SU-DHL-6 (cell line): Measurements from ENCODE around the gene HIBADH.

Experiments
- CTCF ChIP-seq: fragments of 200-600 bp; sonication (generic); IDR thresholded peaks from one replicate; pipeline ENCODE4 v1.5.1; 2017; ENCODE audit warnings: antibody characterized with exemption, mild to moderate bottlenecking, low read length, moderate library complexity; ENCODE audit not compliant: insufficient read depth, poor library complexity, severe bottlenecking
- EZH2phosphoT487 ChIP-seq: fragments of 200-600 bp; sonication (generic), shearing (Covaris generic); conservative IDR thresholded peaks from 2 replicates; pipeline ENCODE4 v1.6.1; 2018; ENCODE audit warnings: mild to moderate bottlenecking, antibody characterized with exemption, low read length, moderate library complexity, mixed read lengths

- TF ChIP-seq CTCF (no peak), EZH2phosphoT487 (no peak)
These were observed at the start of gene HIBADH for GRCh38 chr7:27662490-27663205.
